Kidney (tissue), 14 donors: ENCODE measurements around the gene ANKH. TPM values are rescaled to one million over a fixed set of nuclear protein-coding genes. Genes with fewer than 3 reads are reported as not detected.

Source experiments
- DNase-seq, 5 donors: peaks; one replicate each; pipeline ENCODE4 v3.0.0-alpha.2; 2013 to 2020
- FAIRE-seq: peaks from 2 replicates; lab custom pipeline; 2012; peaks lifted over from hg19 to GRCh38; lab: Jason Lieb, UNC
- H3K27ac ChIP-seq, 2 donors: one replicate each; pipeline ENCODE4 v1.7.0; 2013; ENCODE audit warnings: low read depth in 2 of 2, low read length in 2 of 2, inconsistent platforms in 1 of 2
- H3K27me3 ChIP-seq: one replicate; pipeline ENCODE4 v1.7.1; 2013; ENCODE audit warnings: low read length, inconsistent platforms; ENCODE audit not compliant: control insufficient read depth, insufficient read depth
- H3K36me3 ChIP-seq, 3 donors: one replicate each; pipeline versions ENCODE4 v1.7.0 to v1.7.1; 2013; ENCODE audit warnings: low read length in 3 of 3, control low read depth in 1 of 3, inconsistent platforms in 1 of 3; ENCODE audit not compliant: insufficient read depth in 3 of 3, control insufficient read depth in 2 of 3
- H3K4me1 ChIP-seq, 3 donors: one replicate each; pipeline versions ENCODE4 v1.7.0 to v1.7.1; 2013; ENCODE audit warnings: low read length in 3 of 3, inconsistent platforms in 1 of 3, low read depth in 1 of 3; ENCODE audit not compliant: control insufficient read depth in 2 of 3, insufficient read depth in 2 of 3
- H3K4me3 ChIP-seq, 3 donors: one replicate each; pipeline versions ENCODE4 v1.7.0 to v1.8.1; 2013; ENCODE audit warnings: low read length in 3 of 3, control low read depth in 1 of 3, inconsistent platforms in 1 of 3
- H3K9ac ChIP-seq, 3 donors: one replicate each; pipeline versions ENCODE4 v1.7.0 to v1.7.1; 2013; ENCODE audit warnings: low read length in 3 of 3, control low read depth in 1 of 3, inconsistent platforms in 1 of 3
- H3K9me3 ChIP-seq, 3 donors: one replicate each; pipeline versions ENCODE4 v1.7.0 to v1.7.1; 2013; ENCODE audit warnings: low read length in 3 of 3, control low read depth in 1 of 3, inconsistent platforms in 1 of 3; ENCODE audit not compliant: control insufficient read depth in 2 of 3, insufficient read depth in 1 of 3
- intact Hi-C: fragments of 100-400 bp; cut with DNase I; formaldehyde crosslinking; loops from one replicate; pipeline ENCODE4 v1.11.1; 2022
- microRNA-seq: library from miRNA; unstranded; fragments of <30 nt; microRNA quantifications from one replicate; pipeline ENCODE4 v1.2.0, GENCODE V29; 2020
- polyA plus RNA-seq: library from polyadenylated mRNA; stranded (reverse); fragments of 350-450 nt; fragmentation: Illumina TruSeq; extraction: RNeasy Lipid Tissue Mini Kit (QIAGEN cat#74804); gene quantifications from one replicate; pipeline ENCODE4 v1.2.3, GENCODE V29; 2014; ENCODE audit warnings: low read depth, low replicate concordance; ENCODE audit not compliant: insufficient read depth
- total RNA-seq: library from RNA; stranded (reverse); fragmentation: NEBNext Ultra II Directional; extraction: Animal tissue kit (Norgen Biotek cat#: 25700); gene quantifications from one replicate; pipeline ENCODE4 v1.2.1, GENCODE V29; 2021
- TF ChIP-seq, protein P1 (sequence below): IDR thresholded peaks from 3 replicates; pipeline ENCODE4 v1.5.1; 2012; ENCODE audit warnings: mild to moderate bottlenecking, moderate library complexity, borderline replicate concordance; ENCODE audit not compliant: insufficient read depth; ENCODE audit errors: extremely low read depth
- donor health status: control.
- donor health status: control.
- donor health status: control.
- donor health status: control.
- donor health status: control.
- donor health status: DM: yes; HTN: yes; CAD: no.
- donor health status: Normal renal cell carcinoma (clear cell type).

Gene ANKH
- total and polyA plus RNA-seq, 2 donors from 2014 or later = 19.0 to 44.6 TPM

DNA sequence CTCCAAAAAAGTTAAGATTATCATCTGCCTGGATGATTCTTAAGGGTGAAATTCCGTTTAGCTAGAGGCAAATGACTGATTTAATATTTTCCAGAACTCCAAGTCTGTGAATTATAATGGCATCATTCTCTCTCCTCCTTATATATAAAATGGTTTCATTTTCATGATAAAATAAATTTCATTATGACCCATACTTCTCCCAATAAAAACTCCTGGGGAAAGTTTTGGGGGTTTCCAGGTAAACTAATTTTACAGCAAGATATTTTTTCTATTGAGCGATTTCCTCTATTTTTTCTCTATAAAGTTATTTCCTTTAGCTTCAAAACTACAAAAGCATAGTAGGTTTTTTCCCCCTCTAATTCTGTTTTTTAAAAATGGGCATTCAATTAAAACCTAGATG, 214.7 kb downstream of the ANKH start:
- no peaks in the 10 kb centered on the region for H3K9me3 ChIP-seq
- intact Hi-C loops = no loop called here
- no peaks in the 10 kb centered on the region for H3K36me3 ChIP-seq
- no peak for DNase-seq
- no peak overlapping the region for H3K9ac ChIP-seq
- no peak for FAIRE-seq
- H3K27me3 ChIP-seq = no peaks in the 10 kb centered on the region
- H3K27ac ChIP-seq = no peak overlapping the region
- TF ChIP-seq, protein P1, sequence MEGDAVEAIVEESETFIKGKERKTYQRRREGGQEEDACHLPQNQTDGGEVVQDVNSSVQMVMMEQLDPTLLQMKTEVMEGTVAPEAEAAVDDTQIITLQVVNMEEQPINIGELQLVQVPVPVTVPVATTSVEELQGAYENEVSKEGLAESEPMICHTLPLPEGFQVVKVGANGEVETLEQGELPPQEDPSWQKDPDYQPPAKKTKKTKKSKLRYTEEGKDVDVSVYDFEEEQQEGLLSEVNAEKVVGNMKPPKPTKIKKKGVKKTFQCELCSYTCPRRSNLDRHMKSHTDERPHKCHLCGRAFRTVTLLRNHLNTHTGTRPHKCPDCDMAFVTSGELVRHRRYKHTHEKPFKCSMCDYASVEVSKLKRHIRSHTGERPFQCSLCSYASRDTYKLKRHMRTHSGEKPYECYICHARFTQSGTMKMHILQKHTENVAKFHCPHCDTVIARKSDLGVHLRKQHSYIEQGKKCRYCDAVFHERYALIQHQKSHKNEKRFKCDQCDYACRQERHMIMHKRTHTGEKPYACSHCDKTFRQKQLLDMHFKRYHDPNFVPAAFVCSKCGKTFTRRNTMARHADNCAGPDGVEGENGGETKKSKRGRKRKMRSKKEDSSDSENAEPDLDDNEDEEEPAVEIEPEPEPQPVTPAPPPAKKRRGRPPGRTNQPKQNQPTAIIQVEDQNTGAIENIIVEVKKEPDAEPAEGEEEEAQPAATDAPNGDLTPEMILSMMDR = no peak
- H3K4me3 ChIP-seq = no peak overlapping the region
- no peaks in the 10 kb centered on the region for H3K4me1 ChIP-seq

DNA sequence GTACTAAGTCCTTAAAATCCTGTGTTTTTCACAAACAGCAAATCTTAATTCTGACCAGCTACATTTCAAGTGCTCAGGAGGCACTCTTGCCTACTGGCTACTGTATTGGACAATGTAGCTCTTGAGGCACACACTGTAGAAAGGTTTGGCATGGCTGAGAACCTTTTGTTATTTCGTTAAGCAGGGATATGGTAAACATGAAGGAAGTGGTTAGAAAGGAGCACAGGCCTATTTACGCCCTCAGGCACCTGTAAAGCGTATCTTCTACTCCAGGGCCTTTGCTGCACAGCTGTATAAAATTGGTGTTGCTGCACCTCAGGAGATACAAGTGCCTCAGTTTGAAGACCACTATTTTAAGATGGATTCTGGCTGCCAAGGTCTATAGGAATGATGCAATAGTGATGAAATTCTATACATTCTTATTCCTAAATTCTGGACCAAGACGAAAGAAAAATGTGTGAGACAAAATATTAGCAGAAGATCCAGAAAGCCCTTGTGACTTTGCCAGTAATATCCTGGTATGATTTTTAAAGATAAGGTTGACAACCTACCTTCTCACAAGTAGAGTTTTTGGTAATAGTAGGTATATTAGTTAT, 216.3 kb downstream of the ANKH start:
- H3K27ac ChIP-seq = no peak overlapping the region
- FAIRE-seq (no peak), DNase-seq (no peak)
- H3K36me3 ChIP-seq = no peaks in the 10 kb centered on the region
- H3K4me1 ChIP-seq = no peaks in the 10 kb centered on the region
- TF ChIP-seq, protein P1 = no peak
- H3K9ac ChIP-seq = no peak overlapping the region
- no peaks in the 10 kb centered on the region for H3K9me3 ChIP-seq
- H3K4me3 ChIP-seq = no peak overlapping the region
- intact Hi-C loops = no loop called here
- no peaks in the 10 kb centered on the region for H3K27me3 ChIP-seq

Small RNA genes within 50 kb of the gene (microRNA-seq; reads per million reads assigned to microRNA genes)
- gene MIR4637 = not detected

Other genes with a start within 250 kb of the ANKH start
- 28.4 TPM for gene OTULIN, start 207.1 kb downstream of the ANKH start, total RNA-seq
- 9.0 TPM for gene OTULIN, start 207.1 kb downstream of the ANKH start, polyA plus RNA-seq